Skeletal muscle cell (primary cell): Measurements from ENCODE around the gene PRKD1.
"Not testable (repeated sequence)": the region's sequence is repeated elsewhere in the genome, so short reads cannot be mapped to it uniquely, and the experiment has no call there.

Experiments
- DNase-seq: peaks from one replicate; pipeline ENCODE4 v3.0.0-alpha.2; 2010; ENCODE audit warnings: low read depth
- H3K4me3 ChIP-seq: 2 replicates; pipeline ENCODE4 v1.5.1; 2011; ENCODE audit warnings: low read depth, mild to moderate bottlenecking, control low read depth, low read length, moderate library complexity

PRKD1 gene

GRCh38 chr14:29757188-29757680, 170.4 kb downstream of the PRKD1 start:
- no peak for DNase-seq
- no peak overlapping the region for H3K4me3 ChIP-seq

- DNase-seq: no peak
- H3K4me3 ChIP-seq: no peak overlapping the region
Measured at GRCh38 chr14:29756019-29756385, 171.6 kb downstream of the PRKD1 start.

- H3K4me3 ChIP-seq: no peak overlapping the region
- no peak for DNase-seq
Measured at GRCh38 chr14:29755311-29756018, 172.2 kb downstream of the PRKD1 start.

- DNase-seq: no peak
- no peak overlapping the region for H3K4me3 ChIP-seq
Measured at GRCh38 chr14:29754134-29754533, 173.5 kb downstream of the PRKD1 start.

GRCh38 chr14:29752221-29752923, 175.3 kb downstream of the PRKD1 start:
- no peak overlapping the region for H3K4me3 ChIP-seq

GRCh38 chr14:29749829-29750228, 177.8 kb downstream of the PRKD1 start:
- DNase-seq: no peak
- no peak overlapping the region for H3K4me3 ChIP-seq

More at GRCh38 chr14:29752221-29752923, 175.3 kb downstream of the PRKD1 start:
- DNase-seq: no peak

GRCh38 chr14:29749327-29749726, 178.3 kb downstream of the PRKD1 start:
- H3K4me3 ChIP-seq: no peak overlapping the region
- peak; percentile 62 for DNase-seq

GRCh38 chr14:29745863-29746262, 181.8 kb downstream of the PRKD1 start:
- H3K4me3 ChIP-seq: no peak overlapping the region
- no peak for DNase-seq

- DNase-seq: no peak
- no peak overlapping the region for H3K4me3 ChIP-seq
Measured at GRCh38 chr14:29743531-29743930, 184.1 kb downstream of the PRKD1 start.

GRCh38 chr14:29741909-29742401, 185.7 kb downstream of the PRKD1 start:
- DNase-seq: no peak
- no peak overlapping the region for H3K4me3 ChIP-seq

GRCh38 chr14:29740491-29740890, 187.2 kb downstream of the PRKD1 start:
- no peak overlapping the region for H3K4me3 ChIP-seq
- DNase-seq: no peak

- no peak overlapping the region for H3K4me3 ChIP-seq
- DNase-seq: no peak
Measured at GRCh38 chr14:29738950-29739349, 188.7 kb downstream of the PRKD1 start.

GRCh38 chr14:29738056-29738455, 189.6 kb downstream of the PRKD1 start:
- DNase-seq: no peak
- no peak overlapping the region for H3K4me3 ChIP-seq

GRCh38 chr14:29735459-29735858, 192.2 kb downstream of the PRKD1 start:
- no peak for DNase-seq

GRCh38 chr14:29734732-29735131, 192.9 kb downstream of the PRKD1 start:
- H3K4me3 ChIP-seq: no peak overlapping the region
- DNase-seq: no peak

More at GRCh38 chr14:29735459-29735858, 192.2 kb downstream of the PRKD1 start:
- no peak overlapping the region for H3K4me3 ChIP-seq

GRCh38 chr14:29726560-29727331, 200.9 kb downstream of the PRKD1 start:
- not testable (repeated sequence) for H3K4me3 ChIP-seq
- DNase-seq: peak; percentile 51

- no peak overlapping the region for H3K4me3 ChIP-seq
- no peak for DNase-seq
Measured at GRCh38 chr14:29724991-29725390, 202.7 kb downstream of the PRKD1 start.

- no peak for DNase-seq
- H3K4me3 ChIP-seq: no peak overlapping the region
Measured at GRCh38 chr14:29722831-29723230, 204.8 kb downstream of the PRKD1 start.

- H3K4me3 ChIP-seq: no peak overlapping the region
- DNase-seq: no peak
Measured at GRCh38 chr14:29721586-29721985, 206.1 kb downstream of the PRKD1 start.

GRCh38 chr14:29717901-29718300, 209.7 kb downstream of the PRKD1 start:
- DNase-seq: no peak
- H3K4me3 ChIP-seq: no peak overlapping the region
